Measurements from ENCODE around the gene AVPR2. TPM values are rescaled to one million over a fixed set of nuclear protein-coding genes. Genes with fewer than 3 reads are reported as not detected.
A peak's percentile ranks its signal among the peaks of the same experiment; 100 is the strongest.

Gene AVPR2
- total and polyA plus RNA-seq, 8 donors = 0.12 to 1.3 (median 0.40) TPM

GRCh38 chrX:153874085-153874365 is 30.4 kb upstream of the AVPR2 start:
- no peak for ATAC-seq
- intact Hi-C loops (cut with DNase I) = loop anchor here in 1 of 3 donors (10.0 kb wide), 2 partner anchors 59 to 61 kb away; partner anchors contain the start of gene NAA10
- 41 to 44% methylated on average over 3 of the region's 3 CpGs for WGBS, 2 donors
- Histone ChIP-seq H3K4me3 (no peak overlapping the region), H3K4me1 (no peaks in the 10 kb centered on the region), H3K9me3 (no peaks in the 10 kb centered on the region), H3K27ac (no peak overlapping the region), H3K36me3 (no peaks in the 10 kb centered on the region), H3K27me3 (peaks cover 0 to 6% (median 0%) of the 10 kb centered on the region in 4 donors)
- DNase-seq = no peak
- FAIRE-seq = no peak
- no peak for TF ChIP-seq CTCF (IDR thresholded peaks at IDR 0.05)

GRCh38 chrX:153874366-153875125 is 29.9 kb upstream of the AVPR2 start:
- Histone ChIP-seq H3K4me1 (no peaks in the 10 kb centered on the region), H3K27ac (no peak overlapping the region), H3K36me3 (no peaks in the 10 kb centered on the region), H3K9me3 (no peaks in the 10 kb centered on the region), H3K4me3 (no peak overlapping the region), H3K27me3 (peaks cover 0 to 6% (median 0%) of the 10 kb centered on the region in 4 donors)
- no peak for TF ChIP-seq CTCF (IDR thresholded peaks at IDR 0.05)
- 67 to 71% methylated on average over 13 of the region's 13 CpGs for WGBS, 2 donors
- FAIRE-seq (no peak), ATAC-seq (no peak), DNase-seq (no peak)
- intact Hi-C loops (cut with DNase I) = loop anchor here in 1 of 3 donors (10.0 kb wide), 2 partner anchors 60 kb away; partner anchors contain the start of gene NAA10

GRCh38 chrX:153875391-153876111 is 28.9 kb upstream of the AVPR2 start:
- FAIRE-seq (no peak), DNase-seq (peak; percentile 12 to 85 (median 60)), ATAC-seq (peak; percentile 64 to 98 (median 85))
- H3K9me3 ChIP-seq = no peaks in the 10 kb centered on the region
- intact Hi-C loops (cut with DNase I) = loop anchor here in 1 of 3 donors (10.0 kb wide), 2 partner anchors 59 to 61 kb away; partner anchors contain the start of gene NAA10
- peaks cover 0 to 3% (median 0%) of the 10 kb centered on the region in 4 donors for H3K27me3 ChIP-seq
- 2 to 8% methylated on average over 26 to 39 of the region's 42 CpGs for WGBS, 2 donors
- no peaks in the 10 kb centered on the region for H3K36me3 ChIP-seq
- no peaks in the 10 kb centered on the region for H3K4me1 ChIP-seq
- no peak overlapping the region for H3K27ac ChIP-seq
- H3K4me3 ChIP-seq = no peak overlapping the region
- TF ChIP-seq CTCF (IDR thresholded peaks at IDR 0.05) = no peak

- intact Hi-C loops (cut with DNase I) = loop anchor here in 1 of 3 donors (10.0 kb wide), 2 partner anchors 59 to 61 kb away; partner anchors contain the start of gene NAA10
- TF ChIP-seq CTCF (IDR thresholded peaks at IDR 0.05) = no peak
- WGBS, 2 donors = 26 to 58% methylated on average over 3 of the region's 3 CpGs
- ATAC-seq = no peak
- H3K27ac ChIP-seq = no peak overlapping the region
- H3K27me3 ChIP-seq = peaks cover 0 to 3% (median 0%) of the 10 kb centered on the region in 4 donors
- H3K9me3 ChIP-seq = no peaks in the 10 kb centered on the region
- H3K36me3 ChIP-seq = no peaks in the 10 kb centered on the region
- no peak overlapping the region for H3K4me3 ChIP-seq
- no peak for DNase-seq
- no peaks in the 10 kb centered on the region for H3K4me1 ChIP-seq
- no peak for FAIRE-seq
Observed at GRCh38 chrX:153876112-153876491, 28.4 kb upstream of the AVPR2 start.
